KOPT-K1 (cell line): ENCODE measurements around the gene RPL38.

ENCODE experiments used
- H3K27ac ChIP-seq: fragments of 200-600 bp; sonication (generic); 2 replicates; pipeline ENCODE4 v1.5.1; 2016; ENCODE audit warnings: antibody characterized with exemption, mild to moderate bottlenecking, low read depth, low read length; ENCODE audit not compliant: poor library complexity, severe bottlenecking
- H3K36me3 ChIP-seq: fragments of 200-600 bp; sonication (generic); 2 replicates; pipeline ENCODE4 v1.5.1; 2017; ENCODE audit warnings: antibody characterized with exemption, mild to moderate bottlenecking, low read length, moderate library complexity; ENCODE audit not compliant: insufficient read depth
- H3K9me3 ChIP-seq: fragments of 200-600 bp; sonication (generic); 2 replicates; pipeline ENCODE4 v1.5.1; 2017; ENCODE audit warnings: antibody characterized with exemption, low read length, mild to moderate bottlenecking; ENCODE audit not compliant: insufficient read depth, poor library complexity, severe bottlenecking

The RPL38 gene

DNA sequence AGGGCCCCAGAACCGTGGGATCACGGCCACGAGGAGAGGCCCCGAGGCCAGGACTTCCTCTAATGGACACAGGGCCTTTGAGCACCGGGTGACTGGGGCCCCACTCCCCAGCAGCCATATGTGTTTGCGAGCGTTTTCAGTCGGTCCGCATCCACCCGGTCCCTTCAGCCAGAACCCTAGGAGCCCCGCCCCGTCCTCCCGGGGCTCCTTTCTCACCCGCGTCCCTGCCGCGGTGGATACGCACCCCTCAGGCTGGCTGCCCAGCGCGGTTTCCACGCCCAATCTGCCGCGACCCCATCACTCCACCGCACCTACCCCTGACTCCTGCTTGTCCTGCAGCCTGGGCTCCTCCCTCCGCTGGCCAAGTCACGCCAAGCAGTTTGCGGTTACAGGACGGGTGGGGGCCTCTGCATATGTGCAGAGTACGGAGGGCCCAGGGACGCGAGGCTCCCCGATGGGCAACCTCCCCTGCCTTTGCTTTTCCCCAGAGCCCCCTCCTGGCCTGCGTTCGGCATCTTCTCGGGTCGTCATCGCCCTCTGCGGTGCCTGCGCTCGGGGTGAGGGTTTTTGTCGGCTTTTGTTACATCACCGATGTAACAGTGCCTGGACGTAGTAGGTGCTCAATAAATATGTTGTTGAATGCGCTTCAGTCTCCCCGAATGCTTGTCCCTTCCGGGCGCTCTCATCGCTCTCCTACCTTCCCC lies 8.9 kb downstream of the RPL38 start:
- Histone ChIP-seq H3K9me3 (no peaks in the 10 kb centered on the region), H3K27ac (no peak overlapping the region), H3K36me3 (peaks cover 48% of the 10 kb centered on the region)

GRCh38 chr17:74212913-74213791 lies 9.7 kb downstream of the RPL38 start, which contains the start of gene TTYH2:
TSS of gene TTYH2 (plus strand) at chr17:74213571. CDS start at chr17:74213588, 17 bp downstream.
- Histone ChIP-seq H3K27ac (peak within 1 kb of the TSS; percentile 8), H3K36me3 (peaks cover 40% of the 10 kb centered on the region), H3K9me3 (no peaks in the 10 kb centered on the region)

GRCh38 chr17:74213861-74214391 lies 10.4 kb downstream of the RPL38 start:
- Histone ChIP-seq H3K27ac (peak overlapping the region; percentile 8), H3K9me3 (no peaks in the 10 kb centered on the region)

GRCh38 chr17:74214484-74215341 lies 11.2 kb downstream of the RPL38 start:
- no peaks in the 10 kb centered on the region for H3K9me3 ChIP-seq
- no peak overlapping the region for H3K27ac ChIP-seq
- peaks cover 24% of the 10 kb centered on the region for H3K36me3 ChIP-seq

More at GRCh38 chr17:74213861-74214391, 10.4 kb downstream of the RPL38 start:
- H3K36me3 ChIP-seq = peaks cover 32% of the 10 kb centered on the region

GRCh38 chr17:74215342-74215727 lies 11.9 kb downstream of the RPL38 start:
- Histone ChIP-seq H3K27ac (no peak overlapping the region), H3K36me3 (peaks cover 18% of the 10 kb centered on the region), H3K9me3 (no peaks in the 10 kb centered on the region)

- Histone ChIP-seq H3K27ac (no peak overlapping the region), H3K36me3 (peaks cover 6% of the 10 kb centered on the region; the same call in 1 of the 2 replicates), H3K9me3 (no peaks in the 10 kb centered on the region)
Measured at GRCh38 chr17:74216505-74216904, 13.0 kb downstream of the RPL38 start.

- Histone ChIP-seq H3K36me3 (no peaks in the 10 kb centered on the region), H3K27ac (no peak overlapping the region), H3K9me3 (no peaks in the 10 kb centered on the region)
Measured at GRCh38 chr17:74217037-74217730, 13.7 kb downstream of the RPL38 start.

- no peaks in the 10 kb centered on the region for H3K36me3 ChIP-seq
- H3K27ac ChIP-seq = no peak overlapping the region
- H3K9me3 ChIP-seq = no peaks in the 10 kb centered on the region
Measured at GRCh38 chr17:74217888-74218287, 14.4 kb downstream of the RPL38 start.

DNA sequence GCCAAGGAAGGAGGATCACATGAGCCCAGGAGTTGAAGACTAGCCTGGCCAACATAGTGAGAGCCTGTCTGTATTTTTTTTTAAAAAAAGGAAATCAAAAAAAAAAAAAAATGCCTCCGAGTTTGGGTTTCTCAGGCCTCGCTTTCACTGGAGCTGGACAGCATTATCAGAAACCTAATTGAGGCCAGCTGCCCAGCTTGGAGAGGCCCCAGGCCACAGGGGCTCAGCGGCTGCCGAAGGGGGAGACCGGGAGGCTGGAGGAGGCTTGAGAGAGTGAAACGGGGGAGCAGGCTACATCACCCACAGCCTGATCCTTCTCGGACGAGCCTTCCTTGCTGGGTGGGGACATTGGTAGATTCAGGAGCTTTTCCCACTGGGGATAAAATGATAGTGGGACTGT lies 15.0 kb downstream of the RPL38 start:
- H3K27ac ChIP-seq = no peak overlapping the region
- no peaks in the 10 kb centered on the region for H3K36me3 ChIP-seq
- H3K9me3 ChIP-seq = no peaks in the 10 kb centered on the region

DNA sequence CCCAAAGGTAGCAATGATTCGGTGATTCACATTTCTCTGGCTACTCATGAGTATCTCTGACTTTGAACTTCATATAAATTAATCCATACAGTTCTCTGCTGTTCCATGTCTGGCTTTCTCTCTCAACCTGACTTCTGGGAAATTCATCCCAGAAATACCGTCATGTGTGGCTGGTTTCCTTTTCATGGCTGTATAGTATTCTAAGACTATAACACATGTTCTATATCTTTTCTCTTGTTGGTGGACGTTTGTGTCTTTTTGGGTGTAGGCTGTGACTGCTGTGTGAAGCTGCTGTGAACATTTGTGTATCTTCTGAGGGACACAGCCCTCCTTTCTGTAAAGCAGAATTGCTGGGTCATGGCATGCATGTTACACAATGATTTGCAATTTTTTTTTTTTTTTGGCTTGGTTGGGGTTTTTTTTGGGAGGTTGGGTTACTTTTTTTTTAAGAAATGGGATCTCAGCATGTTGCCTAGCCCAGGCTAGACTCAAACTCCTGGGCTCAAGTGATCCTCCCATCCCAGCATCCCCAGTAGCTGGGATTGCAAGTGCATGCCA lies 16.2 kb downstream of the RPL38 start:
- Histone ChIP-seq H3K9me3 (no peaks in the 10 kb centered on the region), H3K36me3 (no peaks in the 10 kb centered on the region), H3K27ac (no peak overlapping the region)

DNA sequence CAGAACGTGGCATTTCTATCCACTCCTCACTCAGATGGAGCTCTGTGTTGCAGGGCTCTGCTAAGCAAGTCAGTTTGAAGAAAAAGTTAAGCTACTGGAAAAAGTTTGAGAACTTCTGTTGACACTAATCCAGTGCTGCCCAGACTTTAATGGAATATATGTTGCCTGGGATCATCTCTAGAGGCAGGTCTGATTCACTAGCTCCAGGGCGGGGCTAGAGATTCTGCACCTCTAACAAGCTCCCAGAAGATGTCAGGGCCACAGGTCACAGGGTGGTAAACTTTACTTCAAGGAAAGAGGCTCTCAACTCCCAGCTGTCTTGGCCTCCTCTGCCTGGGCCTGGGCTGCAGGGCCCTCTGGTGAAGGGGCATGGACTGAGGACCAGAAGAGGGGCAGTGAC lies 16.7 kb downstream of the RPL38 start:
- Histone ChIP-seq H3K36me3 (no peaks in the 10 kb centered on the region), H3K27ac (no peak overlapping the region), H3K9me3 (no peaks in the 10 kb centered on the region)

- Histone ChIP-seq H3K27ac (no peak overlapping the region), H3K36me3 (no peaks in the 10 kb centered on the region), H3K9me3 (no peaks in the 10 kb centered on the region)
Measured at GRCh38 chr17:74220946-74221818, 17.7 kb downstream of the RPL38 start.

DNA sequence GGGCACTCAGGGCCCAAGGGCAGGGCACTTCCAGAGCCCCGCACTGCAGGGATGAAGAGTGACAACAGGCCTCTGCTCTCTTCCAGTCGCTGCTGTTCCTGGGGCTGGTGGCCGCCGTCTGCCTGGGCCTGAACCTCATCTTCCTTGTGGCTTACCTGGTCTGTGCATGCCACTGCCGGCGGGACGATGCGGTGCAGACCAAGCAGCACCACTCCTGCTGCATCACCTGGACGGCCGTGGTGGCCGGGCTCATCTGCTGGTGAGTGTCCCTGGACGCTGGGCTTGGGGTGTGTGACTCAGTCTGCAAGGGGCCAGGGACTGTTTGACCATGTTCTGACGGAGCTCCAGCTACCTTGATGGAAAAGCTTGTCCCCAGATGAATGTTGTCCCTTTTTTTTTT lies 18.9 kb downstream of the RPL38 start:
- Histone ChIP-seq H3K9me3 (no peaks in the 10 kb centered on the region), H3K36me3 (no peaks in the 10 kb centered on the region), H3K27ac (no peak overlapping the region)
